GM23338 (cell line): ENCODE measurements around the gene GRIA4. TPM values are rescaled to one million over a fixed set of nuclear protein-coding genes. Genes with fewer than 3 reads are reported as not detected.

Experiments used
- ATAC-seq: fragments of 200-7000 bp; cut with Tn5 transposase; 3 replicates; pipeline ENCODE4 v1.9.1; 2020
- DNase-seq: peaks from one replicate; pipeline ENCODE4 v3.0.0-alpha.2; 2015; ENCODE audit warnings: low spot score
- H2AFZ ChIP-seq: fragments of 200-600 bp; sonication (generic); 2 replicates; pipeline ENCODE4 v1.8.0; 2016; ENCODE audit warnings: antibody characterized with exemption, mild to moderate bottlenecking, moderate library complexity
- H3F3A ChIP-seq: fragments of 200-600 bp; sonication (generic); replicated peaks from 2 replicates; pipeline ENCODE4 v1.8.0; 2017; ENCODE audit warnings: antibody characterized with exemption, mixed run types, low read depth
- H3K27ac ChIP-seq: fragments of 200-600 bp; sonication (generic); 2 replicates; pipeline ENCODE4 v1.6.1; 2016; ENCODE audit warnings: low read depth
- H3K27me3 ChIP-seq: fragments of 200-600 bp; sonication (generic); 2 replicates; pipeline ENCODE4 v1.8.0; 2016; ENCODE audit warnings: mild to moderate bottlenecking, mixed run types, moderate library complexity; ENCODE audit not compliant: insufficient read depth
- H3K36me3 ChIP-seq: fragments of 200-600 bp; sonication (generic); 2 replicates; pipeline ENCODE4 v1.8.0; 2016; ENCODE audit warnings: mild to moderate bottlenecking; ENCODE audit not compliant: insufficient read depth
- H3K4me1 ChIP-seq: fragments of 200-600 bp; sonication (generic); 2 replicates; pipeline ENCODE4 v1.8.0; 2016; ENCODE audit warnings: mild to moderate bottlenecking, moderate library complexity; ENCODE audit not compliant: insufficient read depth
- H3K4me2 ChIP-seq: fragments of 200-600 bp; sonication (generic); 2 replicates; pipeline ENCODE4 v1.7.1; 2017; ENCODE audit warnings: mixed run types
- H3K4me3 ChIP-seq: fragments of 200-600 bp; sonication (generic); 2 replicates; pipeline ENCODE4 v1.6.1; 2016; ENCODE audit warnings: mixed run types
- H3K79me2 ChIP-seq: fragments of 200-600 bp; sonication (generic); replicated peaks from 2 replicates; pipeline ENCODE4 v1.8.0; 2017; ENCODE audit warnings: mild to moderate bottlenecking; ENCODE audit not compliant: insufficient read depth
- H3K9me2 ChIP-seq: fragments of 200-600 bp; sonication (generic); 2 replicates; pipeline ENCODE4 v1.8.0; 2017; ENCODE audit not compliant: insufficient read depth
- H4K20me1 ChIP-seq: fragments of 200-600 bp; sonication (generic); replicated peaks from 2 replicates; pipeline ENCODE4 v1.8.0; 2017; ENCODE audit warnings: mild to moderate bottlenecking; ENCODE audit not compliant: insufficient read depth
- H3K27ac Mint-ChIP-seq: 2 replicates; pipeline ENCODE4 v1.8.0; 2020; ENCODE audit warnings: inconsistent platforms, mild to moderate bottlenecking, moderate library complexity, mixed read lengths
- H3K27me3 Mint-ChIP-seq: 3 replicates; pipeline ENCODE4 v1.8.0; 2022; ENCODE audit warnings: low read depth, mild to moderate bottlenecking, moderate library complexity, mixed read lengths, inconsistent platforms; ENCODE audit not compliant: insufficient read depth, poor library complexity
- H3K36me3 Mint-ChIP-seq: 3 replicates; pipeline ENCODE4 v1.8.0; 2021; ENCODE audit warnings: low read depth, mild to moderate bottlenecking, inconsistent platforms, moderate library complexity, mixed read lengths
- H3K4me1 Mint-ChIP-seq: 3 replicates; pipeline ENCODE4 v1.8.0; 2020; ENCODE audit warnings: mild to moderate bottlenecking, inconsistent platforms, mixed read lengths
- H3K4me3 Mint-ChIP-seq: 3 replicates; pipeline ENCODE4 v1.8.0; 2021; ENCODE audit warnings: moderate library complexity, mild to moderate bottlenecking, inconsistent platforms, mixed read lengths
- H3K9me3 Mint-ChIP-seq: 3 replicates; pipeline ENCODE4 v1.8.0; 2020; ENCODE audit warnings: moderate library complexity, mild to moderate bottlenecking, inconsistent platforms, mixed read lengths
- CREB1 ChIP-seq: fragments of 250-450 bp; sonication (Bioruptor Pico); IDR thresholded peaks from 2 replicates; pipeline ENCODE4 v1.5.0; 2020; ENCODE audit warnings: low read depth, mild to moderate bottlenecking, moderate library complexity
- JUNB ChIP-seq: IDR thresholded peaks from one replicate; pipeline ENCODE4 v1.6.1; 2016; ENCODE audit warnings: antibody characterized with exemption; ENCODE audit not compliant: unreplicated experiment
- NANOG ChIP-seq: IDR thresholded peaks from 2 replicates; pipeline ENCODE4 v1.6.1; 2016; ENCODE audit warnings: antibody characterized with exemption, borderline replicate concordance
- POLR2AphosphoS5 ChIP-seq: IDR thresholded peaks from 2 replicates; pipeline ENCODE4 v1.6.1; 2016; ENCODE audit warnings: antibody characterized with exemption, low read depth
- ZNF114 ChIP-seq: fragments of 250-450 bp; sonication (Bioruptor Pico); IDR thresholded peaks from 2 replicates; pipeline ENCODE4 v1.5.0; 2020; ENCODE audit warnings: mild to moderate bottlenecking, moderate library complexity
- polyA plus RNA-seq: library from polyadenylated mRNA; unstranded; fragments of >200 nt; fragmentation: Nextera tagmentation; extraction: Ambion mirVana; gene quantifications from 2 replicates; pipeline ENCODE4 v1.2.1, GENCODE V29; 2016
- total RNA-seq: library from RNA; depleted of rRNA; stranded (reverse); fragments of >200 nt; shearing (Covaris generic); gene quantifications from 2 replicates; pipeline ENCODE4 v1.2.3, GENCODE V29; 2014
- TF ChIP-seq, protein P1 (sequence below): IDR thresholded peaks from one replicate; pipeline ENCODE4 v1.6.1; 2018; ENCODE audit warnings: antibody characterized with exemption; ENCODE audit not compliant: unreplicated experiment
- TF ChIP-seq, protein P2 (sequence below): fragments of 250-450 bp; sonication (Bioruptor Pico); IDR thresholded peaks from 2 replicates; pipeline ENCODE4 v1.5.0; 2020; ENCODE audit warnings: mild to moderate bottlenecking, moderate library complexity

GRIA4 gene
- total and polyA plus RNA-seq, 2 experiments from 2014 or later: 17.8 to 71.1 TPM

DNA sequence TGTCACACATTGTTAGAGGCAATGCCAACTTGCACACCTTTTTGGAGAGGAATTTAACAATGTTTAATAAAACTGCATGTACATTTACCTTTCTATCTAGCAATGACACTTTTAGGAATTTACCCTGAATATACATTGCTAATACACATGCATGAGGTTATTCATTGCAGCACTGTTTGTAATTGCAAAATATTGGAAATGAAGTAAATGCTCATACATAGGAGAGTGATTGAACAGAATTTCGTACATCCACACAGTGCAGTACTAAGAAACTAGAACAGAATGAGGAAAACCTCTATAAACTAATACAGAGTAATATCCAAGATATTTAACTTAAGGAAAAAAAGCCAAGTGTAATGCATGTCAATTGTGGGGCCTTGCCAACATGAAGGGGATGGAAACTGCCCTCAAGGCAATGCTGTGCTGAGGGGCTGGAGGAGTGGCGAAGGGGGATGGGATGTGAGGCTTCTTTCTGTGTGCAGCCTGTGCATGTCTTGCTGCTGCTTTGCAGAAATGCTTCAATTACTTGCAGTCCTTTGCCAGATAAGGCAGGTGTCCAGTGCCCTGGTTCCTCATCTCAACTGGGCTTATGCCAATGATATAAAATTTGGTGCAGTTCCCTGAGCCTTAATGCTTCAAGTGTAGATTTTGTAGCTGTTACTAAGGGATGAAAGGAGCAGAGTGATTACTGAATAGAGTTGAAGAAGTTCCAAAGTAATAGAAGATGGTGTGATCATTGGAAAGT, 96.1 kb downstream of the GRIA4 start:
- H3K27ac Mint-ChIP-seq: peak overlapping the region; percentile 7; the same call in 1 of the 2 replicates
- peaks cover 4% of the 10 kb centered on the region; the same call in 1 of the 3 replicates for H3K4me1 Mint-ChIP-seq
- no peaks in the 10 kb centered on the region for H3K9me3 Mint-ChIP-seq
- Histone ChIP-seq H3K4me1 (no peaks in the 10 kb centered on the region), H3K79me2 (no peaks in the 10 kb centered on the region), H3K9me2 (no peaks in the 10 kb centered on the region), H2AFZ (no peak overlapping the region), H3K36me3 (no peaks in the 10 kb centered on the region), H3K4me2 (no peak overlapping the region), H3K27me3 (no peaks in the 10 kb centered on the region), H3K27ac (no peak overlapping the region), H3F3A (no peaks in the 10 kb centered on the region), H4K20me1 (no peaks in the 10 kb centered on the region), H3K4me3 (no peak overlapping the region)
- DNase-seq (peak; percentile 5), ATAC-seq (no peak)
- TF ChIP-seq ZNF114 (CRISPR knock-in tag) (no peak), POLR2AphosphoS5 (no peak)
- TF ChIP-seq, protein P1, sequence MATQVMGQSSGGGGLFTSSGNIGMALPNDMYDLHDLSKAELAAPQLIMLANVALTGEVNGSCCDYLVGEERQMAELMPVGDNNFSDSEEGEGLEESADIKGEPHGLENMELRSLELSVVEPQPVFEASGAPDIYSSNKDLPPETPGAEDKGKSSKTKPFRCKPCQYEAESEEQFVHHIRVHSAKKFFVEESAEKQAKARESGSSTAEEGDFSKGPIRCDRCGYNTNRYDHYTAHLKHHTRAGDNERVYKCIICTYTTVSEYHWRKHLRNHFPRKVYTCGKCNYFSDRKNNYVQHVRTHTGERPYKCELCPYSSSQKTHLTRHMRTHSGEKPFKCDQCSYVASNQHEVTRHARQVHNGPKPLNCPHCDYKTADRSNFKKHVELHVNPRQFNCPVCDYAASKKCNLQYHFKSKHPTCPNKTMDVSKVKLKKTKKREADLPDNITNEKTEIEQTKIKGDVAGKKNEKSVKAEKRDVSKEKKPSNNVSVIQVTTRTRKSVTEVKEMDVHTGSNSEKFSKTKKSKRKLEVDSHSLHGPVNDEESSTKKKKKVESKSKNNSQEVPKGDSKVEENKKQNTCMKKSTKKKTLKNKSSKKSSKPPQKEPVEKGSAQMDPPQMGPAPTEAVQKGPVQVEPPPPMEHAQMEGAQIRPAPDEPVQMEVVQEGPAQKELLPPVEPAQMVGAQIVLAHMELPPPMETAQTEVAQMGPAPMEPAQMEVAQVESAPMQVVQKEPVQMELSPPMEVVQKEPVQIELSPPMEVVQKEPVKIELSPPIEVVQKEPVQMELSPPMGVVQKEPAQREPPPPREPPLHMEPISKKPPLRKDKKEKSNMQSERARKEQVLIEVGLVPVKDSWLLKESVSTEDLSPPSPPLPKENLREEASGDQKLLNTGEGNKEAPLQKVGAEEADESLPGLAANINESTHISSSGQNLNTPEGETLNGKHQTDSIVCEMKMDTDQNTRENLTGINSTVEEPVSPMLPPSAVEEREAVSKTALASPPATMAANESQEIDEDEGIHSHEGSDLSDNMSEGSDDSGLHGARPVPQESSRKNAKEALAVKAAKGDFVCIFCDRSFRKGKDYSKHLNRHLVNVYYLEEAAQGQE: no peak
- peaks cover 2% of the 10 kb centered on the region for H3K27me3 Mint-ChIP-seq
- no peaks in the 10 kb centered on the region for H3K36me3 Mint-ChIP-seq
- H3K4me3 Mint-ChIP-seq: no peak overlapping the region

DNA sequence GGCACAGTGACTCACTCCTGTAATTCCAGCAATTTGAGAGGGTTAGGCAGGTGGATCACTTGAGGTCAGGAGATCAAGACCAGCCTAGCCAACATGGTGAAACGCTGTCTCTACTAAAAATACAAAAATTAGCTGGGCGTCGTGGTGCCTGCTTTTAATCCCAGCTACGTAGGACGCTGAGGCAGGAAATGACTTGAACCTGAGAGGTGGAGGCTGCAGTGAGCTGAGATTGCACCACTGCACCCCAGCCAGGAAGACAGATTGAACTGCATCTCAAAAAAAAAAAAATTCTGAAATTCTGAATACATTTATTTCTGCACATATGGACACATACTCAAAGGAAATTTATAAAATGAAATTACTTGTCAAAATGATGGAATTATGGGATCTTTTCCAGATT, 103.2 kb downstream of the GRIA4 start:
- no peaks in the 10 kb centered on the region for H4K20me1 ChIP-seq
- H3K27ac Mint-ChIP-seq: no peak overlapping the region
- no peaks in the 10 kb centered on the region for H3K36me3 Mint-ChIP-seq
- no peak for ATAC-seq
- H3K9me2 ChIP-seq: no peaks in the 10 kb centered on the region
- H3K27me3 ChIP-seq: no peaks in the 10 kb centered on the region
- no peaks in the 10 kb centered on the region for H3K36me3 ChIP-seq
- H3K9me3 Mint-ChIP-seq: no peaks in the 10 kb centered on the region; the same call in 2 of the 3 replicates
- H3K27ac ChIP-seq: no peak overlapping the region
- H3K4me2 ChIP-seq: no peak overlapping the region
- no peaks in the 10 kb centered on the region; the same call in 2 of the 3 replicates for H3K4me1 Mint-ChIP-seq
- H3F3A ChIP-seq: no peaks in the 10 kb centered on the region
- no peak overlapping the region for H3K4me3 ChIP-seq
- H2AFZ ChIP-seq: no peak overlapping the region
- peak; percentile 15 for DNase-seq
- H3K79me2 ChIP-seq: no peaks in the 10 kb centered on the region
- H3K27me3 Mint-ChIP-seq: no peaks in the 10 kb centered on the region
- H3K4me3 Mint-ChIP-seq: no peak overlapping the region
- H3K4me1 ChIP-seq: no peaks in the 10 kb centered on the region
- no peak for TF ChIP-seq CREB1 (CRISPR knock-in tag)
- no peak for TF ChIP-seq JUNB
- TF ChIP-seq POLR2AphosphoS5: no peak
- no peak for TF ChIP-seq NANOG
- TF ChIP-seq, protein P1: no peak
- TF ChIP-seq, protein P2, sequence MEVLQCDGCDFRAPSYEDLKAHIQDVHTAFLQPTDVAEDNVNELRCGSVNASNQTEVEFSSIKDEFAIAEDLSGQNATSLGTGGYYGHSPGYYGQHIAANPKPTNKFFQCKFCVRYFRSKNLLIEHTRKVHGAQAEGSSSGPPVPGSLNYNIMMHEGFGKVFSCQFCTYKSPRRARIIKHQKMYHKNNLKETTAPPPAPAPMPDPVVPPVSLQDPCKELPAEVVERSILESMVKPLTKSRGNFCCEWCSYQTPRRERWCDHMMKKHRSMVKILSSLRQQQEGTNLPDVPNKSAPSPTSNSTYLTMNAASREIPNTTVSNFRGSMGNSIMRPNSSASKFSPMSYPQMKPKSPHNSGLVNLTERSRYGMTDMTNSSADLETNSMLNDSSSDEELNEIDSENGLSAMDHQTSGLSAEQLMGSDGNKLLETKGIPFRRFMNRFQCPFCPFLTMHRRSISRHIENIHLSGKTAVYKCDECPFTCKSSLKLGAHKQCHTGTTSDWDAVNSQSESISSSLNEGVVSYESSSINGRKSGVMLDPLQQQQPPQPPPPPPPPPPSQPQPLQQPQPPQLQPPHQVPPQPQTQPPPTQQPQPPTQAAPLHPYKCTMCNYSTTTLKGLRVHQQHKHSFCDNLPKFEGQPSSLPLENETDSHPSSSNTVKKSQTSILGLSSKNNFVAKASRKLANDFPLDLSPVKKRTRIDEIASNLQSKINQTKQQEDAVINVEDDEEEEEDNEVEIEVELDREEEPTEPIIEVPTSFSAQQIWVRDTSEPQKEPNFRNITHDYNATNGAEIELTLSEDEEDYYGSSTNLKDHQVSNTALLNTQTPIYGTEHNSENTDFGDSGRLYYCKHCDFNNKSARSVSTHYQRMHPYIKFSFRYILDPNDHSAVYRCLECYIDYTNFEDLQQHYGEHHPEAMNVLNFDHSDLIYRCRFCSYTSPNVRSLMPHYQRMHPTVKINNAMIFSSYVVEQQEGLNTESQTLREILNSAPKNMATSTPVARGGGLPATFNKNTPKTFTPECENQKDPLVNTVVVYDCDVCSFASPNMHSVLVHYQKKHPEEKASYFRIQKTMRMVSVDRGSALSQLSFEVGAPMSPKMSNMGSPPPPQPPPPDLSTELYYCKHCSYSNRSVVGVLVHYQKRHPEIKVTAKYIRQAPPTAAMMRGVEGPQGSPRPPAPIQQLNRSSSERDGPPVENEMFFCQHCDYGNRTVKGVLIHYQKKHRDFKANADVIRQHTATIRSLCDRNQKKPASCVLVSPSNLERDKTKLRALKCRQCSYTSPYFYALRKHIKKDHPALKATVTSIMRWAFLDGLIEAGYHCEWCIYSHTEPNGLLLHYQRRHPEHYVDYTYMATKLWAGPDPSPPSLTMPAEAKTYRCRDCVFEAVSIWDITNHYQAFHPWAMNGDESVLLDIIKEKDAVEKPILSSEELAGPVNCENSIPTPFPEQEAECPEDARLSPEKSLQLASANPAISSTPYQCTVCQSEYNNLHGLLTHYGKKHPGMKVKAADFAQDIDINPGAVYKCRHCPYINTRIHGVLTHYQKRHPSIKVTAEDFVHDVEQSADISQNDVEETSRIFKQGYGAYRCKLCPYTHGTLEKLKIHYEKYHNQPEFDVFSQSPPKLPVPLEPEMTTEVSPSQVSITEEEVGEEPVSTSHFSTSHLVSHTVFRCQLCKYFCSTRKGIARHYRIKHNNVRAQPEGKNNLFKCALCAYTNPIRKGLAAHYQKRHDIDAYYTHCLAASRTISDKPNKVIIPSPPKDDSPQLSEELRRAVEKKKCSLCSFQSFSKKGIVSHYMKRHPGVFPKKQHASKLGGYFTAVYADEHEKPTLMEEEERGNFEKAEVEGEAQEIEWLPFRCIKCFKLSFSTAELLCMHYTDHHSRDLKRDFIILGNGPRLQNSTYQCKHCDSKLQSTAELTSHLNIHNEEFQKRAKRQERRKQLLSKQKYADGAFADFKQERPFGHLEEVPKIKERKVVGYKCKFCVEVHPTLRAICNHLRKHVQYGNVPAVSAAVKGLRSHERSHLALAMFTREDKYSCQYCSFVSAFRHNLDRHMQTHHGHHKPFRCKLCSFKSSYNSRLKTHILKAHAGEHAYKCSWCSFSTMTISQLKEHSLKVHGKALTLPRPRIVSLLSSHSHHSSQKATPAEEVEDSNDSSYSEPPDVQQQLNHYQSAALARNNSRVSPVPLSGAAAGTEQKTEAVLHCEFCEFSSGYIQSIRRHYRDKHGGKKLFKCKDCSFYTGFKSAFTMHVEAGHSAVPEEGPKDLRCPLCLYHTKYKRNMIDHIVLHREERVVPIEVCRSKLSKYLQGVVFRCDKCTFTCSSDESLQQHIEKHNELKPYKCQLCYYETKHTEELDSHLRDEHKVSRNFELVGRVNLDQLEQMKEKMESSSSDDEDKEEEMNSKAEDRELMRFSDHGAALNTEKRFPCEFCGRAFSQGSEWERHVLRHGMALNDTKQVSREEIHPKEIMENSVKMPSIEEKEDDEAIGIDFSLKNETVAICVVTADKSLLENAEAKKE (CRISPR knock-in tag): no peak
